ENCODE measurements around the gene ZNF362. TPM values are rescaled to one million over a fixed set of nuclear protein-coding genes. Genes with fewer than 3 reads are reported as not detected.
"Not testable (repeated sequence)": the region's sequence is repeated elsewhere in the genome, so short reads cannot be mapped to it uniquely, and the experiment has no call there.

The ZNF362 gene
- total and polyA plus RNA-seq, 4 donors, result 2.3 to 6.3 (median 5.4) TPM

- no peak for TF ChIP-seq ZBTB33 (IDR thresholded peaks at IDR 0.05)
Observed at GRCh38 chr1:33306653-33307493, 50.6 kb downstream of the ZNF362 start (continued).

DNA sequence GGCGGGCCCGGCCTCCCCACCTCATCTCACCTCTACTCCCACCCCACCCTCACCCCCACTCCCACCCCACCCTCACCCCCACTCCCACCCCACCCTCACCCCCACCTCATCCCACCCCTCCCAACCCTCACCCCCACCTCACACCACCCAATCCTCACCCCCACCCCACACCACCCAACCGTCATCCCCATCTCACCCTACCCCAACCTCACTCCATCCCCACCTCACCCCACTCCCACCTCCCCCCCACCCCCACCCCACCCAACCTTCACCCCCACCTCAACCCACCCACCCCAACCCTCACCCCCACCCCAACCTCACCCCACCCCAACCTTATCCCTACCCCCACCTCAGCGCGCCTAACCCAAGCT is 51.2 kb downstream of the ZNF362 start:
- no peaks in the 10 kb centered on the region for H3K27me3 ChIP-seq (ENCODE audit: control insufficient read depth in 4 of 4, insufficient read depth in 4 of 4, low read length in 3 of 4)
- 84% methylated on average over 5 of the region's 5 CpGs for WGBS
- no peaks in the 10 kb centered on the region for H3K9me3 ChIP-seq (ENCODE audit: control insufficient read depth in 4 of 4, low read length in 3 of 4)
- H3K9ac ChIP-seq (ENCODE audit: low read depth in 1 of 2, low read length in 2 of 2), result no peak overlapping the region
- no peaks in the 10 kb centered on the region for H3K36me3 ChIP-seq (ENCODE audit: control insufficient read depth in 4 of 4, insufficient read depth in 3 of 4, low read depth in 1 of 4, low read length in 3 of 4)
- H3K27ac ChIP-seq (ENCODE audit: low read depth in 1 of 2, low read length in 2 of 2), result no peak overlapping the region
- H3K4me1 ChIP-seq (ENCODE audit: control insufficient read depth in 4 of 4, insufficient read depth in 4 of 4, low read length in 3 of 4), result peaks cover 0 to 6% (median 3%) of the 10 kb centered on the region in 4 donors
- TF ChIP-seq HNF4A (conservative IDR thresholded peaks at IDR 0.05) (no peak), CTCF (IDR thresholded peaks at IDR 0.05; ENCODE audit: low read depth, low read length, missing input control) (no peak), NR2F2 (IDR thresholded peaks at IDR 0.05) (no peak), EGR1 (IDR thresholded peaks at IDR 0.05; ENCODE audit: low read depth in 2 of 2) (no peak), ZBTB33 (IDR thresholded peaks at IDR 0.05) (no peak), FOXA1 (IDR thresholded peaks at IDR 0.05) (no peak), GABPA (IDR thresholded peaks at IDR 0.05 in 1 of 2, conservative IDR thresholded peaks at IDR 0.05 in 1 of 2) (no peak), YY1 (IDR thresholded peaks at IDR 0.05) (no peak), RXRA (IDR thresholded peaks at IDR 0.05) (no peak), REST (IDR thresholded peaks at IDR 0.05) (no peak), ATF3 (IDR thresholded peaks at IDR 0.05) (no peak), RAD21 (IDR thresholded peaks at IDR 0.05) (no peak), FOXA2 (IDR thresholded peaks at IDR 0.05) (no peak), SP1 (IDR thresholded peaks at IDR 0.05) (no peak)
- DNase-seq (ENCODE audit: low spot score), result no peak
- H3K4me3 ChIP-seq (ENCODE audit: low read depth in 1 of 3, low read length in 3 of 3), result no peak overlapping the region

GRCh38 chr1:33309351-33309750 is 53.1 kb downstream of the ZNF362 start:
- 96% methylated on average over 32 of the region's 32 CpGs for WGBS
- not testable (repeated sequence) for H3K9ac ChIP-seq (ENCODE audit: low read depth in 1 of 2, low read length in 2 of 2); H3K9me3 ChIP-seq (ENCODE audit: control insufficient read depth in 4 of 4, low read length in 3 of 4); DNase-seq (ENCODE audit: low spot score); H3K4me1 ChIP-seq (ENCODE audit: control insufficient read depth in 4 of 4, insufficient read depth in 4 of 4, low read length in 3 of 4); H3K4me3 ChIP-seq (ENCODE audit: low read depth in 1 of 3, low read length in 3 of 3); H3K27ac ChIP-seq (ENCODE audit: low read depth in 1 of 2, low read length in 2 of 2); H3K27me3 ChIP-seq (ENCODE audit: control insufficient read depth in 4 of 4, insufficient read depth in 4 of 4, low read length in 3 of 4); H3K36me3 ChIP-seq (ENCODE audit: control insufficient read depth in 4 of 4, insufficient read depth in 3 of 4, low read depth in 1 of 4, low read length in 3 of 4)

Data from liver (tissue), 9 donors.